K562 (cell line): ENCODE data around the gene NTRK1. TPM values are rescaled to one million over a fixed set of nuclear protein-coding genes. Genes with fewer than 3 reads are reported as not detected.

ENCODE experiments used
- ATAC-seq: fragments of 200-7000 bp; cut with Tn5 transposase; 3 replicates; pipeline ENCODE4 v1.9.1; 2020; ENCODE audit warnings: moderate library complexity
- BruUV-seq: library from RNA; stranded (reverse); fragments of 400-500 nt; replicated peaks from 2 replicates; lab custom pipeline; 2021; lab: Mats Ljungman, UMichigan
- CTCF ChIA-PET: fragments of 300-600 bp; formaldehyde crosslinking; extraction: SDS; loops from one replicate; lab custom pipeline; 2021; ENCODE audit warnings: low intra/inter-chr PET ratio; lab: Yijun Ruan, JAX
- POLR2A ChIA-PET: fragments of 300-600, 350-650 bp; sonication (Branson Sonifier 250); formaldehyde crosslinking; extraction: SDS; loops from one replicate; lab custom pipeline; 2021; ENCODE audit warnings: antibody characterized with exemption, inconsistent platforms; lab: Yijun Ruan, JAX
- DNase-seq, 4 experiments: peaks; one replicate each; pipeline versions ENCODE4 v3.0.0 to v3.0.0-alpha.2; 2011 to 2018; ENCODE audit warnings: low spot score in 3 of 4, mixed read lengths in 3 of 4; ENCODE audit errors: extremely low read depth in 1 of 4
- FAIRE-seq: peaks from 2 replicates; lab custom pipeline; 2011; peaks lifted over from hg19 to GRCh38; lab: Jason Lieb, UNC
- H2AFZ ChIP-seq: 2 replicates; pipeline ENCODE4 v1.6.0; 2011; ENCODE audit warnings: low read depth, low read length, control low read depth, inconsistent platforms
- H3K27ac ChIP-seq: fragments of 200-600 bp; 3 replicates; pipeline ENCODE4 v1.8.0; 2011; ENCODE audit warnings: low read depth, mild to moderate bottlenecking, control low read depth, inconsistent platforms, low read length, moderate library complexity, mixed read lengths; ENCODE audit errors: extremely low read depth
- H3K27me3 ChIP-seq, 2 experiments: fragments of 300-600 bp in 1 of 2; 2 replicates in 1 of 2; 3 replicates in 1 of 2; pipeline versions ENCODE4 v1.6.0 to v1.8.0; 2011; ENCODE audit warnings: inconsistent platforms in 2 of 2, low read length in 2 of 2, mild to moderate bottlenecking in 1 of 2, mixed read lengths in 1 of 2, moderate library complexity in 1 of 2; ENCODE audit not compliant: control insufficient read depth in 2 of 2, insufficient read depth in 2 of 2
- H3K36me3 ChIP-seq: fragments of 300-600 bp; 3 replicates; pipeline ENCODE4 v1.8.0; 2011; ENCODE audit warnings: mild to moderate bottlenecking, low read length, inconsistent platforms; ENCODE audit not compliant: control insufficient read depth, insufficient read depth
- H3K4me1 ChIP-seq, 2 experiments: fragments of 200-600 bp in 1 of 2; replicated peaks in 1 of 2; 2 replicates in 1 of 2; 3 replicates in 1 of 2; pipeline versions ENCODE4 v1.5.1 to v1.8.0; 2011; ENCODE audit warnings: inconsistent platforms in 2 of 2, low read length in 2 of 2, mild to moderate bottlenecking in 1 of 2, mixed read lengths in 1 of 2, moderate library complexity in 1 of 2; ENCODE audit not compliant: control insufficient read depth in 2 of 2, insufficient read depth in 2 of 2
- H3K4me2 ChIP-seq: 2 replicates; pipeline ENCODE4 v1.6.1; 2011; ENCODE audit warnings: low read length, control low read depth, inconsistent platforms, mixed read lengths; ENCODE audit not compliant: insufficient read depth
- H3K4me3 ChIP-seq: fragments of 200-600 bp; sonication (generic), shearing (Covaris generic); 2 replicates; pipeline ENCODE4 v1.5.1; 2016; ENCODE audit warnings: control low read depth, inconsistent platforms
- H3K79me2 ChIP-seq: fragments of 200-600 bp; 3 replicates; pipeline ENCODE4 v1.8.0; 2011; ENCODE audit warnings: low read length, inconsistent platforms; ENCODE audit not compliant: control insufficient read depth, insufficient read depth
- H3K9ac ChIP-seq, 2 experiments: 2 replicates each; pipeline versions ENCODE4 v1.6.0 to v1.6.1; 2011; ENCODE audit warnings: low read depth in 2 of 2, low read length in 2 of 2, control low read depth in 1 of 2, inconsistent platforms in 1 of 2, mild to moderate bottlenecking in 1 of 2, mixed read lengths in 1 of 2; ENCODE audit not compliant: insufficient read depth in 1 of 2
- H3K9me1 ChIP-seq: one replicate; pipeline ENCODE4 v1.6.0; 2011; ENCODE audit warnings: inconsistent platforms, mild to moderate bottlenecking, low read length, moderate library complexity; ENCODE audit not compliant: control insufficient read depth, insufficient read depth
- H3K9me3 ChIP-seq: replicated peaks from 2 replicates; pipeline ENCODE4 v1.5.1; 2011; ENCODE audit warnings: low read depth, low read length, inconsistent platforms; ENCODE audit not compliant: control insufficient read depth, insufficient read depth
- H4K20me1 ChIP-seq: replicated peaks from 2 replicates; pipeline ENCODE4 v1.6.1; 2011; ENCODE audit warnings: low read length, inconsistent platforms, mixed read lengths; ENCODE audit not compliant: control insufficient read depth, insufficient read depth
- CBFA2T3 ChIP-seq: fragments of 450-650 bp; IDR thresholded peaks from 2 replicates; pipeline ENCODE4 v1.6.1; 2017
- CREBBP ChIP-seq: IDR thresholded peaks from one replicate; pipeline ENCODE4 v1.6.1; 2012; ENCODE audit warnings: low read depth, mild to moderate bottlenecking, control low read depth, inconsistent platforms, low read length
- ESRRB ChIP-seq: fragments of 250-450 bp; sonication (Bioruptor Pico); IDR thresholded peaks from 2 replicates; pipeline ENCODE4 v1.5.0; 2020; ENCODE audit warnings: mild to moderate bottlenecking, moderate library complexity, borderline replicate concordance
- GATAD2A ChIP-seq: fragments of 450-650 bp; IDR thresholded peaks from 2 replicates; pipeline ENCODE4 v1.6.1; 2017
- NFYB ChIP-seq: IDR thresholded peaks from 2 replicates; pipeline ENCODE4 v1.6.1; 2011; ENCODE audit warnings: mild to moderate bottlenecking, moderate library complexity; ENCODE audit not compliant: insufficient read length; ENCODE audit errors: extremely low read depth
- POLR3A ChIP-seq: IDR thresholded peaks from 2 replicates; pipeline ENCODE4 v1.6.1; 2011; ENCODE audit warnings: borderline replicate concordance, mild to moderate bottlenecking, moderate library complexity; ENCODE audit not compliant: insufficient read length, insufficient read depth; ENCODE audit errors: extremely low read depth
- POU5F1 ChIP-seq: fragments of 150-350 bp; IDR thresholded peaks from 2 replicates; pipeline ENCODE4 v1.6.1; 2014; ENCODE audit warnings: borderline replicate concordance, low read length, low read depth, mild to moderate bottlenecking; ENCODE audit not compliant: partially characterized antibody
- PPARD ChIP-seq: fragments of 250-450 bp; sonication (Bioruptor Pico); IDR thresholded peaks from 2 replicates; pipeline ENCODE4 v1.8.0; 2022; ENCODE audit warnings: inconsistent platforms, mild to moderate bottlenecking, moderate library complexity
- RBM25 ChIP-seq: fragments of 200-400 bp; formaldehyde crosslinking; IDR thresholded peaks from 2 replicates; pipeline ENCODE4 v1.6.1; 2018; ENCODE audit warnings: low read length, low read depth, moderate library complexity; ENCODE audit not compliant: severe bottlenecking
- SREBF1 ChIP-seq: fragments of 150-350 bp; IDR thresholded peaks from 2 replicates; pipeline ENCODE4 v1.6.1; 2014; ENCODE audit warnings: antibody characterized with exemption, low read depth, low read length, borderline replicate concordance
- TOE1 ChIP-seq, 2 experiments: fragments of 450-650 bp in 1 of 2; sonication (generic) in 1 of 2; formaldehyde crosslinking in 1 of 2; IDR thresholded peaks; 2 replicates each; pipeline versions ENCODE4 v1.7.1 to v1.8.0; 2016 to 2022; ENCODE audit warnings: borderline replicate concordance in 2 of 2, mild to moderate bottlenecking in 2 of 2, antibody characterized with exemption in 1 of 2, inconsistent platforms in 1 of 2, low read depth in 1 of 2, missing genetic modification reagents in 1 of 2, moderate library complexity in 1 of 2
- XRCC4 ChIP-seq: IDR thresholded peaks from one replicate; pipeline ENCODE4 v1.6.1; 2011; ENCODE audit not compliant: insufficient read depth, insufficient read length; ENCODE audit errors: extremely low read depth
- ZNF134 ChIP-seq: fragments of 250-450 bp; sonication (Bioruptor Pico); conservative IDR thresholded peaks from 2 replicates; pipeline ENCODE4 v1.4.0; 2020
- WGBS: fragments of 100-300 bp; shearing (Covaris generic); methylation state at CpG from one replicate; pipeline ENCODE4 v1.1.6; 2016; ENCODE audit warnings: low coverage, mixed read lengths; ENCODE audit not compliant: insufficient coverage; ENCODE audit errors: missing lambda C conversion rate; 5-methylcytosine and 5-hydroxymethylcytosine counted together
- in situ Hi-C: fragments of 300-500 bp; cut with MboI; formaldehyde crosslinking; loops from 4 replicates; pipeline ENCODE4 v1.15.0; 2018; ENCODE audit warnings: inconsistent platforms, mixed read lengths
- intact Hi-C: fragments of 100-400 bp; cut with micrococcal nuclease; formaldehyde crosslinking; loops from 2 replicates; pipeline ENCODE4 v1.14.2; 2022
- polyA plus RNA-seq, 8 experiments: library from polyadenylated mRNA; depleted of rRNA in 4 of 8; stranded (reverse) in 5 of 8; unstranded in 3 of 8; fragments of >200 nt; fragmentation: Nextera tagmentation in 2 of 8; fragmentation: Illumina TruSeq in 1 of 8; extraction: Ambion mirVana in 2 of 8; extraction: Trizol in 1 of 8; gene quantifications; 2 replicates each; pipeline versions ENCODE4 v1.2.1 to v1.2.3, GENCODE V29; 2011 to 2014; ENCODE audit warnings: inconsistent platforms in 1 of 8, missing spikeins in 1 of 8
- total RNA-seq, 7 experiments: library from RNA; depleted of rRNA in 6 of 7; stranded (reverse); fragments of >200 nt in 6 of 7; fragmentation: Illumina TruSeq in 2 of 7; extraction: Trizol in 2 of 7; gene quantifications; 2 replicates each; pipeline versions ENCODE4 v1.2.1 to v1.2.3, GENCODE V29; 2011 to 2021; ENCODE audit warnings: low replicate concordance in 1 of 7
- TF ChIP-seq, protein P1 (sequence below): fragments of 250-450 bp; sonication (Bioruptor Pico); IDR thresholded peaks from 2 replicates; pipeline ENCODE4 v1.5.0; 2021; ENCODE audit warnings: mild to moderate bottlenecking, borderline replicate concordance
- TF ChIP-seq, protein P2 (sequence below): sonication (generic); formaldehyde crosslinking; IDR thresholded peaks from 2 replicates; pipeline ENCODE4 v1.8.0; 2023; ENCODE audit warnings: missing genetic modification reagents, mild to moderate bottlenecking, borderline replicate concordance

Gene NTRK1
- total and polyA plus RNA-seq, 9 of the 15 experiments (the other 6 are each of a cell fraction or from before 2014, with no cell fraction given), result 0.46 to 30.0 (median 7.9) TPM

DNA sequence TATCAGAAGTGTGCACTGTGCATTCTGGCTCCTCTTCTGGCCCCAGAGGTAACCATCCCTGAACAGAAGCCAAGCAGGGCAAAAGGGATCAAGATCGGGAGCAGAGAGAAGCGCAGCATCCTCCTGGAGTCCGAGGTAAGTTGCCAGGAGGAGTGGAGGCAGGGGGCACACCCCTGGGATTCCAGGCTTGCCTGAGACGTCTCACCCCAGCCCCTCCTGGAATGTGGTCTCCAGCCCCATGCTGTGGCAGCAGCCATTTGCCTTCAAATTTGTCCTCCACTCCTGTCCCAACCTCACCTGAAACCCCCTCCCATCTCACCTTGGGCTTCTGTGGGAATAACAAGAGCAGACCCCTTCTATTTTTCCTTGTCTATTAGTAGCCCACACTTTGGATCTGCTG is 69.8 kb downstream of the NTRK1 start:
- FAIRE-seq, result no peak
- H3K27me3 ChIP-seq, result no peaks in the 10 kb centered on the region
- H3K36me3 ChIP-seq, result no peaks in the 10 kb centered on the region
- H3K9ac ChIP-seq, result no peak overlapping the region; a peak in 1 of 4 replicates
- no peaks in the 10 kb centered on the region for H3K9me1 ChIP-seq
- CTCF ChIA-PET, result no interaction called here
- intact Hi-C loops, result no loop called here
- no peak overlapping the region for H3K27ac ChIP-seq
- H3K4me3 ChIP-seq, result no peak overlapping the region
- no peak for ATAC-seq
- H3K4me1 ChIP-seq, result peaks cover 13 to 14% of the 10 kb centered on the region in 2 experiments; a peak in 4 of 5 replicates
- no peak for DNase-seq
- 21% methylated on average over 4 of the region's 4 CpGs for WGBS
- H2AFZ ChIP-seq, result no peak overlapping the region
- H3K79me2 ChIP-seq, result no peaks in the 10 kb centered on the region
- no peaks in the 10 kb centered on the region; the same call in 1 of the 2 replicates for H4K20me1 ChIP-seq
- no peak overlapping the region for H3K4me2 ChIP-seq
- BruUV-seq, result no TSS peak
- no peaks in the 10 kb centered on the region for H3K9me3 ChIP-seq
- POLR2A ChIA-PET, result interaction anchor here (0.6 to 1.3 kb wide), 2 partner anchors 16 to 117 kb away, joined by 4 to 5 read pairs; no protein-coding TSS in a partner anchor
- in situ Hi-C loops, result no loop called here
- TF ChIP-seq GATAD2A (no peak), SREBF1 (no peak), ESRRB (CRISPR knock-in tag) (no peak), POLR3A (no peak), XRCC4 (no peak), CREBBP (no peak), ZNF134 (no peak), RBM25 (no peak), NFYB (no peak), TOE1 (IDR thresholded peaks at IDR 0.05; ENCODE audit: borderline replicate concordance) (no peak), TOE1 (CRISPR knock-in tag; IDR thresholded peaks at IDR 0.05; ENCODE audit: borderline replicate concordance, low read depth) (no peak), PPARD (CRISPR knock-in tag) (no peak), CBFA2T3 (no peak), POU5F1 (no peak)
- TF ChIP-seq, protein P1, sequence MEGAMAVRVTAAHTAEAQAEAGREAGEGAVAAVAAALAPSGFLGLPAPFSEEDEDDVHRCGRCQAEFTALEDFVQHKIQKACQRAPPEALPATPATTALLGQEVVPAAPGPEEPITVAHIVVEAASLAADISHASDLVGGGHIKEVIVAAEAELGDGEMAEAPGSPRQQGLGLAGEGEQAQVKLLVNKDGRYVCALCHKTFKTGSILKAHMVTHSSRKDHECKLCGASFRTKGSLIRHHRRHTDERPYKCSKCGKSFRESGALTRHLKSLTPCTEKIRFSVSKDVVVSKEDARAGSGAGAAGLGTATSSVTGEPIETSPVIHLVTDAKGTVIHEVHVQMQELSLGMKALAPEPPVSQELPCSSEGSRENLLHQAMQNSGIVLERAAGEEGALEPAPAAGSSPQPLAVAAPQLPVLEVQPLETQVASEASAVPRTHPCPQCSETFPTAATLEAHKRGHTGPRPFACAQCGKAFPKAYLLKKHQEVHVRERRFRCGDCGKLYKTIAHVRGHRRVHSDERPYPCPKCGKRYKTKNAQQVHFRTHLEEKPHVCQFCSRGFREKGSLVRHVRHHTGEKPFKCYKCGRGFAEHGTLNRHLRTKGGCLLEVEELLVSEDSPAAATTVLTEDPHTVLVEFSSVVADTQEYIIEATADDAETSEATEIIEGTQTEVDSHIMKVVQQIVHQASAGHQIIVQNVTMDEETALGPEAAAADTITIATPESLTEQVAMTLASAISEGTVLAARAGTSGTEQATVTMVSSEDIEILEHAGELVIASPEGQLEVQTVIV (CRISPR knock-in tag), result no peak
- TF ChIP-seq, protein P2, sequence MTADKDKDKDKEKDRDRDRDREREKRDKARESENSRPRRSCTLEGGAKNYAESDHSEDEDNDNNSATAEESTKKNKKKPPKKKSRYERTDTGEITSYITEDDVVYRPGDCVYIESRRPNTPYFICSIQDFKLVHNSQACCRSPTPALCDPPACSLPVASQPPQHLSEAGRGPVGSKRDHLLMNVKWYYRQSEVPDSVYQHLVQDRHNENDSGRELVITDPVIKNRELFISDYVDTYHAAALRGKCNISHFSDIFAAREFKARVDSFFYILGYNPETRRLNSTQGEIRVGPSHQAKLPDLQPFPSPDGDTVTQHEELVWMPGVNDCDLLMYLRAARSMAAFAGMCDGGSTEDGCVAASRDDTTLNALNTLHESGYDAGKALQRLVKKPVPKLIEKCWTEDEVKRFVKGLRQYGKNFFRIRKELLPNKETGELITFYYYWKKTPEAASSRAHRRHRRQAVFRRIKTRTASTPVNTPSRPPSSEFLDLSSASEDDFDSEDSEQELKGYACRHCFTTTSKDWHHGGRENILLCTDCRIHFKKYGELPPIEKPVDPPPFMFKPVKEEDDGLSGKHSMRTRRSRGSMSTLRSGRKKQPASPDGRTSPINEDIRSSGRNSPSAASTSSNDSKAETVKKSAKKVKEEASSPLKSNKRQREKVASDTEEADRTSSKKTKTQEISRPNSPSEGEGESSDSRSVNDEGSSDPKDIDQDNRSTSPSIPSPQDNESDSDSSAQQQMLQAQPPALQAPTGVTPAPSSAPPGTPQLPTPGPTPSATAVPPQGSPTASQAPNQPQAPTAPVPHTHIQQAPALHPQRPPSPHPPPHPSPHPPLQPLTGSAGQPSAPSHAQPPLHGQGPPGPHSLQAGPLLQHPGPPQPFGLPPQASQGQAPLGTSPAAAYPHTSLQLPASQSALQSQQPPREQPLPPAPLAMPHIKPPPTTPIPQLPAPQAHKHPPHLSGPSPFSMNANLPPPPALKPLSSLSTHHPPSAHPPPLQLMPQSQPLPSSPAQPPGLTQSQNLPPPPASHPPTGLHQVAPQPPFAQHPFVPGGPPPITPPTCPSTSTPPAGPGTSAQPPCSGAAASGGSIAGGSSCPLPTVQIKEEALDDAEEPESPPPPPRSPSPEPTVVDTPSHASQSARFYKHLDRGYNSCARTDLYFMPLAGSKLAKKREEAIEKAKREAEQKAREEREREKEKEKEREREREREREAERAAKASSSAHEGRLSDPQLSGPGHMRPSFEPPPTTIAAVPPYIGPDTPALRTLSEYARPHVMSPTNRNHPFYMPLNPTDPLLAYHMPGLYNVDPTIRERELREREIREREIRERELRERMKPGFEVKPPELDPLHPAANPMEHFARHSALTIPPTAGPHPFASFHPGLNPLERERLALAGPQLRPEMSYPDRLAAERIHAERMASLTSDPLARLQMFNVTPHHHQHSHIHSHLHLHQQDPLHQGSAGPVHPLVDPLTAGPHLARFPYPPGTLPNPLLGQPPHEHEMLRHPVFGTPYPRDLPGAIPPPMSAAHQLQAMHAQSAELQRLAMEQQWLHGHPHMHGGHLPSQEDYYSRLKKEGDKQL (CRISPR knock-in tag), result no peak
